Endodermal cell (in vitro differentiated cells): ENCODE data around the gene ADRM1. TPM values are rescaled to one million over a fixed set of nuclear protein-coding genes. Genes with fewer than 3 reads are reported as not detected.

Experiments used
- DNase-seq: peaks from one replicate; pipeline ENCODE4 v3.0.0-alpha.2; 2017
- H3K27ac ChIP-seq: 2 replicates; pipeline ENCODE4 v1.5.1; 2013; ENCODE audit warnings: mild to moderate bottlenecking, low read depth, low read length, moderate library complexity
- H3K27me3 ChIP-seq: 2 replicates; pipeline ENCODE4 v1.6.1; 2013; ENCODE audit warnings: mild to moderate bottlenecking, low read length, moderate library complexity; ENCODE audit not compliant: insufficient read depth, control insufficient read depth, poor library complexity, severe bottlenecking
- H3K36me3 ChIP-seq: 2 replicates; pipeline ENCODE4 v1.7.0; 2013; ENCODE audit warnings: mild to moderate bottlenecking, low read length, moderate library complexity; ENCODE audit not compliant: control insufficient read depth, insufficient read depth
- H3K4me1 ChIP-seq: one replicate; pipeline ENCODE4 v1.7.0; 2013; ENCODE audit warnings: low read length; ENCODE audit not compliant: control insufficient read depth, insufficient read depth
- H3K4me3 ChIP-seq: 2 replicates; pipeline ENCODE4 v1.5.1; 2013; ENCODE audit warnings: mild to moderate bottlenecking, low read length, moderate library complexity
- H3K9ac ChIP-seq: 2 replicates; pipeline ENCODE4 v1.6.1; 2013; ENCODE audit warnings: mild to moderate bottlenecking, low read length, moderate library complexity; ENCODE audit not compliant: poor library complexity, severe bottlenecking; ENCODE audit errors: extremely low read depth
- H3K9me3 ChIP-seq: 2 replicates; pipeline ENCODE4 v1.6.1; 2013; ENCODE audit warnings: mild to moderate bottlenecking, low read length, moderate library complexity; ENCODE audit not compliant: control insufficient read depth
- H3K27ac Mint-ChIP-seq: 2 replicates; pipeline ENCODE4 v1.8.0; 2020; ENCODE audit warnings: mixed read lengths
- H3K27me3 Mint-ChIP-seq: 2 replicates; pipeline ENCODE4 v1.8.0; 2021; ENCODE audit warnings: mild to moderate bottlenecking, mixed read lengths; ENCODE audit not compliant: insufficient read depth
- H3K36me3 Mint-ChIP-seq: 2 replicates; pipeline ENCODE4 v1.8.0; 2020; ENCODE audit warnings: low read depth, mixed read lengths
- H3K4me1 Mint-ChIP-seq: 2 replicates; pipeline ENCODE4 v1.8.0; 2020; ENCODE audit warnings: mixed read lengths
- H3K4me3 Mint-ChIP-seq: 2 replicates; pipeline ENCODE4 v1.8.0; 2020; ENCODE audit warnings: mild to moderate bottlenecking, moderate library complexity, mixed read lengths
- H3K9me3 Mint-ChIP-seq: 2 replicates; pipeline ENCODE4 v1.8.0; 2020; ENCODE audit warnings: mild to moderate bottlenecking, mixed read lengths
- WGBS, 2 experiments: methylation state at CpG; one replicate each; pipeline versions ENCODE4 v1.1.5 to v1.1.7; 2013; ENCODE audit warnings: missing lambda C conversion rate in 2 of 2, mixed read lengths in 1 of 2; ENCODE audit not compliant: insufficient coverage in 1 of 2, insufficient read length in 1 of 2; 5-methylcytosine and 5-hydroxymethylcytosine counted together
- total RNA-seq, 2 donors: library from RNA; stranded (reverse); fragmentation: NEBNext Ultra II Directional in 1 of 2; extraction: Animal tissue kit (Norgen Biotek cat#: 25700) in 1 of 2; gene quantifications; 2 replicates in 1 of 2; 3 replicates in 1 of 2; pipeline ENCODE4 v1.2.1, GENCODE V29; 2021
- TF ChIP-seq, protein P1 (sequence below): fragments of 200-600 bp; sonication (generic); conservative IDR thresholded peaks from 2 replicates; pipeline ENCODE4 v1.5.0; 2021; ENCODE audit warnings: antibody characterized with exemption, mild to moderate bottlenecking

ADRM1 gene
- total RNA-seq, 2 donors from 2014 or later: 105 to 106 TPM

GRCh38 chr20:62301111-62301668 lies 1.6 kb upstream of the ADRM1 start:
- no peak for DNase-seq
- TF ChIP-seq, protein P1, sequence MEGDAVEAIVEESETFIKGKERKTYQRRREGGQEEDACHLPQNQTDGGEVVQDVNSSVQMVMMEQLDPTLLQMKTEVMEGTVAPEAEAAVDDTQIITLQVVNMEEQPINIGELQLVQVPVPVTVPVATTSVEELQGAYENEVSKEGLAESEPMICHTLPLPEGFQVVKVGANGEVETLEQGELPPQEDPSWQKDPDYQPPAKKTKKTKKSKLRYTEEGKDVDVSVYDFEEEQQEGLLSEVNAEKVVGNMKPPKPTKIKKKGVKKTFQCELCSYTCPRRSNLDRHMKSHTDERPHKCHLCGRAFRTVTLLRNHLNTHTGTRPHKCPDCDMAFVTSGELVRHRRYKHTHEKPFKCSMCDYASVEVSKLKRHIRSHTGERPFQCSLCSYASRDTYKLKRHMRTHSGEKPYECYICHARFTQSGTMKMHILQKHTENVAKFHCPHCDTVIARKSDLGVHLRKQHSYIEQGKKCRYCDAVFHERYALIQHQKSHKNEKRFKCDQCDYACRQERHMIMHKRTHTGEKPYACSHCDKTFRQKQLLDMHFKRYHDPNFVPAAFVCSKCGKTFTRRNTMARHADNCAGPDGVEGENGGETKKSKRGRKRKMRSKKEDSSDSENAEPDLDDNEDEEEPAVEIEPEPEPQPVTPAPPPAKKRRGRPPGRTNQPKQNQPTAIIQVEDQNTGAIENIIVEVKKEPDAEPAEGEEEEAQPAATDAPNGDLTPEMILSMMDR: no peak
- Histone ChIP-seq H3K4me3 (no peak overlapping the region), H3K36me3 (peaks cover 37% of the 10 kb centered on the region), H3K27me3 (no peaks in the 10 kb centered on the region), H3K27ac (no peak overlapping the region), H3K4me1 (peaks cover 13% of the 10 kb centered on the region), H3K9ac (no peak overlapping the region), H3K9me3 (no peaks in the 10 kb centered on the region)
- Mint-ChIP-seq H3K4me1 (peaks cover 14% of the 10 kb centered on the region), H3K27me3 (no peaks in the 10 kb centered on the region), H3K4me3 (peak overlapping the region; percentile 87), H3K27ac (no peak overlapping the region), H3K9me3 (peaks cover 1% of the 10 kb centered on the region), H3K36me3 (peaks cover 21% of the 10 kb centered on the region)
- WGBS, 2 experiments: 92 to 96% methylated on average over 6 to 11 of the region's 11 CpGs

GRCh38 chr20:62301773-62302340 lies 940 bp upstream of the ADRM1 start:
- Histone ChIP-seq H3K27me3 (no peaks in the 10 kb centered on the region), H3K36me3 (peaks cover 33% of the 10 kb centered on the region), H3K4me1 (peaks cover 13% of the 10 kb centered on the region), H3K9ac (peak overlapping the region; percentile 80), H3K27ac (peak overlapping the region; percentile 96), H3K9me3 (no peaks in the 10 kb centered on the region), H3K4me3 (peak overlapping the region; percentile 81)
- 10 to 13% methylated on average over 17 to 21 of the region's 24 CpGs for WGBS, 2 experiments
- peak overlapping the region; percentile 91 for H3K27ac Mint-ChIP-seq
- peak overlapping the region; percentile 87 for H3K4me3 Mint-ChIP-seq
- no peaks in the 10 kb centered on the region for H3K27me3 Mint-ChIP-seq
- peak; percentile 97 for DNase-seq
- H3K9me3 Mint-ChIP-seq: peaks cover 1% of the 10 kb centered on the region
- TF ChIP-seq, protein P1: peak; percentile 93
- peaks cover 14% of the 10 kb centered on the region for H3K4me1 Mint-ChIP-seq
- peaks cover 22% of the 10 kb centered on the region for H3K36me3 Mint-ChIP-seq

GRCh38 chr20:62303062-62303339 lies 204 bp downstream of the ADRM1 start:
- Mint-ChIP-seq H3K27me3 (no peaks in the 10 kb centered on the region), H3K36me3 (peaks cover 25% of the 10 kb centered on the region), H3K9me3 (peaks cover 1% of the 10 kb centered on the region), H3K4me3 (peak overlapping the region; percentile 87), H3K4me1 (peaks cover 14% of the 10 kb centered on the region), H3K27ac (peak overlapping the region; percentile 78)
- Histone ChIP-seq H3K27ac (peak overlapping the region; percentile 66), H3K4me3 (peak overlapping the region; percentile 98), H3K9me3 (no peaks in the 10 kb centered on the region), H3K36me3 (peaks cover 41% of the 10 kb centered on the region), H3K4me1 (peaks cover 13% of the 10 kb centered on the region), H3K9ac (peak overlapping the region; percentile 84), H3K27me3 (no peaks in the 10 kb centered on the region)
- TF ChIP-seq, protein P1: no peak
- 0% methylated on average over 20 to 39 of the region's 39 CpGs for WGBS, 2 experiments
- no peak for DNase-seq
